ENCODE data around the gene ZYX. TPM values are rescaled to one million over a fixed set of nuclear protein-coding genes. Genes with fewer than 3 reads are reported as not detected.

ZYX gene
- total RNA-seq (2014; rRNA removed; shearing (Covaris generic)): 14.7 and 17.2 TPM in 2 replicates
- 84.5 and 107 TPM in 2 replicates for polyA plus RNA-seq (2015; cell fraction: cytosol; rRNA removed)
- 34.2 and 35.3 TPM in 2 replicates for polyA plus RNA-seq (2015; cell fraction: nucleus; rRNA removed)

- in situ Hi-C loops (cut with HindIII; ENCODE audit: low pct_unique_long_range_greater_than_20kb, low sequenced_read_pairs): loop anchor here (25.0 kb wide), 1 partner anchor 144 kb away; no protein-coding TSS in a partner anchor
- peak; percentile 91 for DNase-seq (ENCODE audit: low read depth, low spot score)
Measured at GRCh38 chr7:143380646-143381426, at the start of gene ZYX. TSS of gene ZYX (plus strand) at chr7:143381345. CDS start at chr7:143381572, 227 bp downstream.

GRCh38 chr7:143334244-143334643 is 46.9 kb upstream of the ZYX start:
- in situ Hi-C loops (cut with HindIII; ENCODE audit: low pct_unique_long_range_greater_than_20kb, low sequenced_read_pairs): no loop called here
- no peak for DNase-seq (ENCODE audit: low read depth, low spot score)

- in situ Hi-C loops (cut with HindIII; ENCODE audit: low pct_unique_long_range_greater_than_20kb, low sequenced_read_pairs): no loop called here
- DNase-seq (ENCODE audit: low read depth, low spot score): no peak
Measured at GRCh38 chr7:143337216-143337615, 43.9 kb upstream of the ZYX start.

- no peak for DNase-seq (ENCODE audit: low read depth, low spot score)
- in situ Hi-C loops (cut with HindIII; ENCODE audit: low pct_unique_long_range_greater_than_20kb, low sequenced_read_pairs): no loop called here
Measured at GRCh38 chr7:143341842-143342241, 39.3 kb upstream of the ZYX start.

- DNase-seq (ENCODE audit: low read depth, low spot score): no peak
- in situ Hi-C loops (cut with HindIII; ENCODE audit: low pct_unique_long_range_greater_than_20kb, low sequenced_read_pairs): no loop called here
Measured at GRCh38 chr7:143343596-143343995, 37.5 kb upstream of the ZYX start.

GRCh38 chr7:143345428-143345900 is 35.7 kb upstream of the ZYX start:
- DNase-seq (ENCODE audit: low read depth, low spot score): peak; percentile 58
- in situ Hi-C loops (cut with HindIII; ENCODE audit: low pct_unique_long_range_greater_than_20kb, low sequenced_read_pairs): no loop called here

GRCh38 chr7:143346018-143346417 is 35.1 kb upstream of the ZYX start:
- DNase-seq (ENCODE audit: low read depth, low spot score): no peak
- in situ Hi-C loops (cut with HindIII; ENCODE audit: low pct_unique_long_range_greater_than_20kb, low sequenced_read_pairs): no loop called here

- DNase-seq (ENCODE audit: low read depth, low spot score): no peak
- in situ Hi-C loops (cut with HindIII; ENCODE audit: low pct_unique_long_range_greater_than_20kb, low sequenced_read_pairs): no loop called here
Measured at GRCh38 chr7:143347950-143348349, 33.2 kb upstream of the ZYX start.

- no peak for DNase-seq (ENCODE audit: low read depth, low spot score)
- in situ Hi-C loops (cut with HindIII; ENCODE audit: low pct_unique_long_range_greater_than_20kb, low sequenced_read_pairs): no loop called here
Measured at GRCh38 chr7:143351060-143351459, 30.1 kb upstream of the ZYX start.

- DNase-seq (ENCODE audit: low read depth, low spot score): no peak
Measured at GRCh38 chr7:143351574-143351973, 29.6 kb upstream of the ZYX start.

GRCh38 chr7:143352531-143353002 is 28.6 kb upstream of the ZYX start:
- no peak for DNase-seq (ENCODE audit: low read depth, low spot score)
- in situ Hi-C loops (cut with HindIII; ENCODE audit: low pct_unique_long_range_greater_than_20kb, low sequenced_read_pairs): no loop called here

More at GRCh38 chr7:143351574-143351973, 29.6 kb upstream of the ZYX start:
- in situ Hi-C loops (cut with HindIII; ENCODE audit: low pct_unique_long_range_greater_than_20kb, low sequenced_read_pairs): no loop called here

GRCh38 chr7:143354376-143354775 is 26.8 kb upstream of the ZYX start:
- DNase-seq (ENCODE audit: low read depth, low spot score): no peak
- in situ Hi-C loops (cut with HindIII; ENCODE audit: low pct_unique_long_range_greater_than_20kb, low sequenced_read_pairs): no loop called here

- in situ Hi-C loops (cut with HindIII; ENCODE audit: low pct_unique_long_range_greater_than_20kb, low sequenced_read_pairs): no loop called here
- no peak for DNase-seq (ENCODE audit: low read depth, low spot score)
Measured at GRCh38 chr7:143354965-143355364, 26.2 kb upstream of the ZYX start.

GRCh38 chr7:143355450-143356385 is 25.4 kb upstream of the ZYX start:
- DNase-seq (ENCODE audit: low read depth, low spot score): no peak
- in situ Hi-C loops (cut with HindIII; ENCODE audit: low pct_unique_long_range_greater_than_20kb, low sequenced_read_pairs): no loop called here

- DNase-seq (ENCODE audit: low read depth, low spot score): no peak
- in situ Hi-C loops (cut with HindIII; ENCODE audit: low pct_unique_long_range_greater_than_20kb, low sequenced_read_pairs): no loop called here
Measured at GRCh38 chr7:143356414-143357050, 24.6 kb upstream of the ZYX start.

GRCh38 chr7:143358626-143359025 is 22.5 kb upstream of the ZYX start:
- no peak for DNase-seq (ENCODE audit: low read depth, low spot score)
- in situ Hi-C loops (cut with HindIII; ENCODE audit: low pct_unique_long_range_greater_than_20kb, low sequenced_read_pairs): no loop called here

GRCh38 chr7:143359771-143360353 is 21.3 kb upstream of the ZYX start:
- in situ Hi-C loops (cut with HindIII; ENCODE audit: low pct_unique_long_range_greater_than_20kb, low sequenced_read_pairs): no loop called here

More at GRCh38 chr7:143359771-143360353, 21.3 kb upstream of the ZYX start:
- DNase-seq (ENCODE audit: low read depth, low spot score): no peak

Measured in SK-MEL-5 (cell line).